GM21447 (cell line): Measurements from ENCODE around the gene NCOA1.
"Not testable (repeated sequence)": the region's sequence is repeated elsewhere in the genome, so short reads cannot be mapped to it uniquely, and the experiment has no call there.

Source experiments
- ATAC-seq: cut with Tn5 transposase; IDR thresholded peaks from one replicate; pipeline ENCODE4 v1.9.1; 2021; ENCODE audit not compliant: unreplicated experiment

The NCOA1 gene

DNA sequence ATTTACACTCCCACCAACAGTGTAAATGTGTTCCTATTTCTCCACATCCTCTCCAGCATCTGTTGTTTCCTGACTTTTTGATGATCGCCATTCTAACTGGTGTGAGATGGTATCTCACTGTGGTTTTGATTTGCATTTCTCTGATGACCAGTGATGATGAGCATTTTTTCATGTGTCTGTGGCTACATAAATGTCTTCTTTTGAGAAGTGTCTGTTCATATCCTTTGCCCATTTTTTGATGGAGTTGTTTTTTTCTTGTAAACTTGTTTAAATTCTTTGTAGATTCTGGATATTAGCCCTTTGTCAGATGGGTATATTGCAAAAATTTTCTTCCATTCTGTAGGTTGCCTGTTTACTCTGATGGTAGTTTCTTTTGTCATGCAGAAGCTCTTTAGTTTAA, 41.0 kb downstream of the NCOA1 start:
- not testable (repeated sequence) for ATAC-seq

DNA sequence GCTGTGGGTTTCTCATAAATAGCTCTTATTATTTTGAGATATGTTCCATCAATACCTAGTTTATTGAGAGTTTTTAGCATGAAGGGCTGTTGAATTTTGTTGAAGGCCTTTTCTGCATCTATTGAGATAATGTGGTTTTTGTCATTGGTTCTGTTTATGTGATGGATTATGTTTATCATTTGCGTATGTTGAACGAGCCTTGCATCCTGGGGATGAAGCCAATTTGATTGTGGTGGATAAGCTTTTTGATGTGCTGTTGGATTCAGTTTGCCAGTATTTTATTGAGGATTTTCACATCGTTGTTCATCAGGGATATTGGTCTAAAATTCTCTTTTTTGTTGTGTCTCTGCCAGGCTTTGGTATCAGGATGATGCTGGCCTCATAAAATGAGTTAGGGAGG, 42.5 kb downstream of the NCOA1 start:
- not testable (repeated sequence) for ATAC-seq

- no peak for ATAC-seq
These were observed 47.7 kb downstream of the NCOA1 start for GRCh38 chr2:24538720-24539119.

DNA sequence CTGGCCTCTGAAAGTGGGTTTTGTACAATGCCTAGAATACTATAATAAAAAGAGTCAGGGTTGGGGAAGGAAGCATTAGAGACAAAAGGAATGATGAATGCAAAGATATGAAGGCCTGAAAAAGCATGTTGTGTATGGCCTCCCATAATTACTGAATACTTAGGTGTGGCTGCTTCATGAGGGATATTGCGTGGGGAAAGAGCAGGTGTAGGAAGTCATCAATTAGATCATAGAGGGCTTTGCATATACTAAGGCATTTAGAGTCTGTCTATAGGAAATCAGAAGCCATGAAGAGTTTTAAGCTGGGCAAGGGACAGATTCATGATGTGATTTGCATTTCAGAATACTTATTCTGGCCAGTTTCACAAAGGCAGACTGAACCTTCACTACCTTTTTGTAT, 48.2 kb downstream of the NCOA1 start:
- no peak for ATAC-seq

GRCh38 chr2:24540011-24540477, 49.0 kb downstream of the NCOA1 start:
- ATAC-seq: no peak

DNA sequence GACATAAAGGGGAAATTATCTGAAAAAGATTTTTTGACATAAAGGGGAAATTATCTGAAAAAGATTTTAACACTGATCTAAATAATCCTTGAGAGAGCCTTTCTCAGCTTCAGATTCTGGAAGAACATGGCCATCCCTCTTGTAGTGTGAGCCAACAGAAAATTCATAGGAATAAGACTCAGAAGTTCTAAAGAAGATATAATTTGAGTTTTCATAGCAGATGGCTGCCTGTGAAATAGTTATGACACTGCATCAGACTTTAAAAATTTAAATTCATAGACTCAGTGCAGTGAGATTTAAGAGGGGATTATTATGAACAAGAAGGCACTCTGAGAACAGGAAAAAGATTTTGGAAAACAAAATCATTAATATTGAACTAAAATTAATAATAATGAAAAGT, 50.6 kb downstream of the NCOA1 start:
- no peak for ATAC-seq

DNA sequence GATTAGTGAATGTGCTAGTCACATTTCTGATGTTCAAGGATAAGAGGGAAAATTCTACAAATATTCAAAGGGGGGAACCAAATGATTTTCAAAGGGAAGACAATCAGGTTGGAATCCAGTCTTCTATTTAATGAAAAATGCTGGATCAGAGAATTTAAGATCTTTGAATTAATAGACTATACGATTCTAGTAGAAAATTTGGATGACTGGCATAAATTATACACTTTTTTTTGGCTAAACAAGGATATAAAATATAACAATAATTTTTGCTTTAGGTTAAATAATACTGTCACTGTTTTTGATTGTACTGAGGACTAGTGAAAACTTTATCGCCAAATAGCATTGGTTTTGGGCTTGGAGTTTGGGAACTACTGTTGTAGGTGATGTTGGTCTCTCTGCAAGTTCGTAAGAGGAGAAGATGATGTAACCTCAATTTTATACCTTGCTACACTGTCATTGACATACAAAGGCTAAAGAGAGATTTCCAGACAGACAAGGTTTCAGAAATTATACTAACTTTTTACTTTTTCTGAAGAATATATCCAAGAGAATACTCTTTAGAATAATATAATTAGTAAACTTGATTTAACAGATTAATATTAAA, 51.3 kb downstream of the NCOA1 start:
- no peak for ATAC-seq

GRCh38 chr2:24543252-24543651, 52.2 kb downstream of the NCOA1 start:
- ATAC-seq: no peak

- no peak for ATAC-seq
These were observed 53.5 kb downstream of the NCOA1 start for GRCh38 chr2:24544456-24545115.

GRCh38 chr2:24546669-24547068, 55.6 kb downstream of the NCOA1 start:
- ATAC-seq: no peak

DNA sequence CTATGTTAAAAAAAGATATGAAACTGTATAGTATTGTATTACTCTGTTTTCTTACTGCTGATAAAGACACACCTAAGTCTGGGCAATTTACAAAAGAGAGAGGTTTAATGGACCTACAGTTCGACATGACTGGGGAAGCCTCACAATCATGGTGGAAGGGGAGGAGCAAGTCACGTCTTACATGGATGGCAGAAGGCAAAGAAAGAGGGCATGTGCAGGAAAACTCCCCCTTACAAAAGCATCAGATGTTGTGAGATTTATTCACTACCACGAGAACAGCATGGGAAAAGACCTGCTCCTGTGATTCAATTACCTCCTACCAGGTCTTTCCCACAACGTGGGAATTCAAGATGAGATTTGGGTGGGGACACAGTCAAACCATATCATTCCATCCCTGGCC, 57.0 kb downstream of the NCOA1 start:
- no peak for ATAC-seq

- ATAC-seq: not testable (repeated sequence)
These were observed 59.2 kb downstream of the NCOA1 start for GRCh38 chr2:24550301-24550700.

- no peak for ATAC-seq
These were observed 60.0 kb downstream of the NCOA1 start for GRCh38 chr2:24551016-24551415.

DNA sequence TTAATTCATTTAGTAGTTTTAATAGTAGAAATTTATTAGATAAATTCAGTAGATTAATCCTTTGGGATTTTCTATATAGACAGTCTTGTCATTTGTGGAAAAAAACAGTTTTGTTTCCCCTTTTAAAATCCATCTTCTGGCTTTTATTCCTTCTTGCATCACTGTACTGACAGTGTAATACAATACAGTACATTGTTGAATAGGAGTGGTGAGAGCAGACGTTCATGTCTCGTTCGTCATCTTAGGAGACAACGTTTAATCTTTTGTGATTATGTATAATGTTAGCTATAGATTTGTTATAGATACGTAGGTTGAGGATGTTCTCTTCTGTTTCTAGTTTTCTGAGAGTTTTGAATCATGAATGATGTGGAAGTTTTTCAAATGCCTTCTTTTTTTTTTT, 61.8 kb downstream of the NCOA1 start:
- no peak for ATAC-seq

GRCh38 chr2:24558781-24559472, 67.9 kb downstream of the NCOA1 start:
- no peak for ATAC-seq

GRCh38 chr2:24559473-24560113, 68.5 kb downstream of the NCOA1 start:
- no peak for ATAC-seq

DNA sequence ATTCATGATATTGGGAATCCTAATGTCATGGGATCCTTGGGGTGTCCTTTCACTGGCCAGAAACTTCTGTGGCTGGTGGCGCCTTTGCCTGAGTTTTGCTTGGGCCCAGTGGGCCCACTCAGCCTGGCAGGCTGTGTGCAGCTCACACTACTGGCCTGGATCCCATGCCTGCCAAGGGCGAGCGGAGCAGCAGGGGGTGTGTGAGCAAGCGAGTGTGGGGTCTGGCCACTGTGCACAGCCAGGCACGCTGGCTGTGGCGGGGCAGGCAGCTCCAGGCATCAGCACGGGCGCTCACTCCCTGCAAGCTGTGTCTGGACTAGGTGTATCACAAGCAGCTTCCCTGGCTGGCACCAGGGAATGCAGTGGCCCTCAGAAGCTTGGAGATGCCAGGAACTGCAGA, 74.5 kb downstream of the NCOA1 start:
- no peak for ATAC-seq

DNA sequence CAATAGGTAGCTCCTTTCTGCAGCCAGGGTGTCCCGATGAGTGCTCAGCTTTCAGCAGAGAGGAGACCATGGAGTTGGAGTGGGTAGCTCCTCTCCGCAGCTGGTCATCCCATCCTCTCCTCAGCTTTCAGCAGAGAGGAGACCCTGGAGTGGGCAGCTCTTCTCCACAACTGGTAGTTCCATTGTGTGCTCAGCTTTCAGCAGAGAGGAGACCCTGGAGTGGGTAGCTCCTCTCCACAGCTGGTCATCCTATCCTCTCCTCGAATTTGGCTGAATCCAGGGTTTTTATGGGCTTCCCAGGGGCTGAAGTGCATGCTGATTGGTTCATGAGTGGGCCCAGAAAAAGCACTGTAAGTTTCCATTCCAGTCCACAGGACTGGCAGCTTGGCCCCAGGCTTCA, 75.2 kb downstream of the NCOA1 start:
- ATAC-seq: no peak

GRCh38 chr2:24566630-24567029, 75.6 kb downstream of the NCOA1 start:
- ATAC-seq: no peak

- ATAC-seq: no peak
These were observed 77.5 kb downstream of the NCOA1 start for GRCh38 chr2:24568551-24568950.

DNA sequence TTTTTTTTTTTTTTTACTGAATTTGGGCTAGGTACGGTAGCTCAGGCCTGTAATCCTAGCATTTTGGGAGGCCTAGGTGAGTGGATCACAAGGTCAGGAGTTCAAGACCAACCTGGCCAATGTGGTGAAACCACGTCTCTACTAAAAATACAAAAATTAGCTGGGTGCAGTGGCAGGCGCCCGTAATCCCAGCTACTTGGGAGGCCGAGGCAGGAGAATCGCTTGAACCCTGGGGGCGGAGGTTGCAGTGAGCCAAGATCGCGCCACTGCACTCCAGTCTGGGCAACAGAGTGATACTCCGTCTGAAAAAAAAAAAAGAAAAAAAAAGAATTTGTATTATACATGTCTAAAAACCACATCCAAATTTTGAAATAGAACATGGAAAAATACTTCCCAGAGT, 78.5 kb downstream of the NCOA1 start:
- ATAC-seq: not testable (repeated sequence)

DNA sequence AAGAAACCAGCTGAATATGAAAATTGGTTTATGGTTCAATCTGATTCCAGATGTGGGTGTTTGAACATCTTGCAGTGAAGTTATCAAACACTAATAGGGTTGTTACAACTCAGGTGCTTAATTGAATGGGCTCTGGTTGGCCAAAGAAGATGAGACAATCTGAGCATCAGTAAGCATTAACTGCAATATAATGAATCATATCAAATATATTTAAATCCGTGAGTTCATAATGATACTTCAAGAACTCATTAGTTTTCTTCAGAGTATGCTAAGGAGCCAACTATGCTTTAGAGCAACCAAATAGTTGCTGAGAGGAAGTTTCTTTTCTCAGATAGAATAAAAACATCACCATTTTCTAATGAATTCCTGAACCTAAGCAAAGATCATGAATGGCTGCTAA, 79.2 kb downstream of the NCOA1 start:
- ATAC-seq: no peak
